NT2/D1 (cell line): ENCODE measurements around the gene ZSCAN2.

Source experiments
- SUZ12 ChIP-seq: IDR thresholded peaks from 2 replicates; pipeline ENCODE4 v1.6.1; 2011; ENCODE audit not compliant: insufficient read length, insufficient read depth; ENCODE audit errors: extremely low read depth
- ZNF274 ChIP-seq: IDR thresholded peaks from 2 replicates; pipeline ENCODE4 v1.6.1; 2011; ENCODE audit warnings: mild to moderate bottlenecking, low read depth, low read length

- no peak for TF ChIP-seq ZNF274
- no peak for TF ChIP-seq SUZ12
These were observed 23.6 kb downstream of the ZSCAN2 start for GRCh38 chr15:84624359-84624758.
